ENCODE results near the gene STK24. TPM values are rescaled to one million over a fixed set of nuclear protein-coding genes. Genes with fewer than 3 reads are reported as not detected.

The STK24 gene
- total and polyA plus RNA-seq, 2 of the 8 experiments (the other 6 are each of a cell fraction or from before 2014, with no cell fraction given), result 62.8 to 143 TPM

GRCh38 chr13:98507282-98507797, 69.6 kb downstream of the STK24 start:
- peaks cover 13 to 99% of the 10 kb centered on the region in 2 experiments; a peak in 3 of 4 replicates for H3K79me2 ChIP-seq (ENCODE audit: control insufficient read depth in 1 of 2, insufficient read depth in 2 of 2, low read length in 2 of 2)
- H4K8ac ChIP-seq (ENCODE audit: extremely low read depth, insufficient read depth, low read length), result no peak overlapping the region
- H3K27me3 ChIP-seq (replicated peaks in 1 of 4; ENCODE audit: control insufficient read depth in 3 of 4, extremely low read depth in 1 of 4, insufficient read depth in 3 of 4, low read length in 3 of 4), result no peaks in the 10 kb centered on the region
- H2AFZ ChIP-seq (ENCODE audit: low read length), result no peak overlapping the region
- no peak overlapping the region for H3K4ac ChIP-seq (replicated peaks; ENCODE audit: insufficient read length, low read depth, low read length)
- peaks cover 17 to 26% of the 10 kb centered on the region in 2 experiments for H4K20me1 ChIP-seq (replicated peaks in 1 of 2; ENCODE audit: control insufficient read depth in 1 of 2, insufficient read depth in 2 of 2, low read length in 2 of 2)
- no peak for FAIRE-seq
- ChIA-PET CTCF (ENCODE audit: partially characterized antibody) (interaction anchor here (0.7 to 4.1 kb wide), 17 partner anchors 8 to 608 kb away, joined by 3 to 18 read pairs (median 4); no protein-coding TSS in a partner anchor), POLR2A (ENCODE audit: partially characterized antibody) (interaction anchor here (0.9 to 1.2 kb wide), 2 partner anchors 10 to 22 kb away, joined by 3 to 4 read pairs; no protein-coding TSS in a partner anchor)
- H3K4me3 ChIP-seq (ENCODE audit: extremely low read depth in 1 of 4, insufficient read depth in 2 of 4, low read depth in 3 of 4, low read length in 4 of 4), result no peak overlapping the region
- no peak overlapping the region for H2BK120ac ChIP-seq (replicated peaks; ENCODE audit: low read depth, low read length)
- no peaks in the 10 kb centered on the region for H3K9me3 ChIP-seq (ENCODE audit: insufficient read depth in 2 of 2, low read depth in 1 of 2, low read length in 1 of 2)
- no peak overlapping the region for H4K91ac ChIP-seq (replicated peaks; ENCODE audit: insufficient read length, low read length)
- 0 out of 2 replicates have a peak overlapping the region, but pooled peaks have one; percentile 37 for H2BK5ac ChIP-seq (ENCODE audit: low read depth, low read length)
- no peak overlapping the region for H3K23ac ChIP-seq (ENCODE audit: insufficient read length)
- no peak overlapping the region for H2BK12ac ChIP-seq (ENCODE audit: low read depth, low read length)
- 74% methylated on average over 5 of the region's 5 CpGs; no CpG with 5 or more reads in 1 of the 2 experiments for WGBS, 2 experiments (ENCODE audit: extremely low coverage in 1 of 2, insufficient coverage in 1 of 2, insufficient read length in 1 of 2, insufficient replicate concordance in 2 of 2, low coverage in 1 of 2, low lambda C conversion rate in 2 of 2, missing lambda C conversion rate in 1 of 2)
- H3K4me1 ChIP-seq (replicated peaks in 1 of 4; ENCODE audit: control insufficient read depth in 3 of 4, insufficient read depth in 4 of 4, low read length in 3 of 4), result peaks cover 6 to 22% (median 17%) of the 10 kb centered on the region in 4 experiments
- no peak overlapping the region; the same call in 1 of the 2 replicates for H3K18ac ChIP-seq (ENCODE audit: extremely low read depth, low read length)
- H3K23me2 ChIP-seq (ENCODE audit: low read depth, low read length), result no peaks in the 10 kb centered on the region
- H3K27ac ChIP-seq (ENCODE audit: low read depth, low read length), result no peak overlapping the region
- H3K4me2 ChIP-seq (ENCODE audit: insufficient read depth in 1 of 2, low read depth in 2 of 2, low read length in 2 of 2), result 0 out of 4 replicates have a peak overlapping the region, but pooled peaks have one; percentile 1 to 11
- H2BK20ac ChIP-seq (ENCODE audit: low read length), result no peak overlapping the region
- H2BK15ac ChIP-seq (ENCODE audit: low read length), result no peak overlapping the region
- no peak overlapping the region for H3K14ac ChIP-seq (ENCODE audit: insufficient read length)
- no peak overlapping the region for H3K56ac ChIP-seq (replicated peaks; ENCODE audit: insufficient read length, low read depth, low read length)
- peaks cover 21% of the 10 kb centered on the region for H3K79me1 ChIP-seq (ENCODE audit: low read depth, low read length)
- no peak overlapping the region for H4K5ac ChIP-seq (ENCODE audit: insufficient read length, low read depth, low read length)
- DNase-seq (ENCODE audit: low read depth in 1 of 2, low spot score in 2 of 2), result peak in 1 of 2 experiments; percentile 62
- TF ChIP-seq POU5F1 (IDR thresholded peaks at IDR 0.05; ENCODE audit: low read depth, low read length), result no peak
- TF ChIP-seq RAD21 (IDR thresholded peaks at IDR 0.05 in 1 of 2, conservative IDR thresholded peaks at IDR 0.05 in 1 of 2; ENCODE audit: low read depth in 2 of 2, low read length in 2 of 2), result 0 out of 4 replicates have a peak, but pooled peaks of 1 of the 2 experiments have one; percentile 11
- H3K9ac ChIP-seq (replicated peaks in 1 of 4; ENCODE audit: extremely low read depth in 1 of 4, low read depth in 3 of 4, low read length in 3 of 4), result no peak overlapping the region
- H3K36me3 ChIP-seq (ENCODE audit: control insufficient read depth in 2 of 4, insufficient read depth in 4 of 4, low read length in 3 of 4), result no peaks in the 10 kb centered on the region
- H2AK5ac ChIP-seq (ENCODE audit: low read depth, low read length), result no peak overlapping the region
